ENCODE results near the gene CFAP61. TPM values are rescaled to one million over a fixed set of nuclear protein-coding genes. Genes with fewer than 3 reads are reported as not detected.

CFAP61 gene
- total RNA-seq, 1 donor from 2014 or later, result not detected

DNA sequence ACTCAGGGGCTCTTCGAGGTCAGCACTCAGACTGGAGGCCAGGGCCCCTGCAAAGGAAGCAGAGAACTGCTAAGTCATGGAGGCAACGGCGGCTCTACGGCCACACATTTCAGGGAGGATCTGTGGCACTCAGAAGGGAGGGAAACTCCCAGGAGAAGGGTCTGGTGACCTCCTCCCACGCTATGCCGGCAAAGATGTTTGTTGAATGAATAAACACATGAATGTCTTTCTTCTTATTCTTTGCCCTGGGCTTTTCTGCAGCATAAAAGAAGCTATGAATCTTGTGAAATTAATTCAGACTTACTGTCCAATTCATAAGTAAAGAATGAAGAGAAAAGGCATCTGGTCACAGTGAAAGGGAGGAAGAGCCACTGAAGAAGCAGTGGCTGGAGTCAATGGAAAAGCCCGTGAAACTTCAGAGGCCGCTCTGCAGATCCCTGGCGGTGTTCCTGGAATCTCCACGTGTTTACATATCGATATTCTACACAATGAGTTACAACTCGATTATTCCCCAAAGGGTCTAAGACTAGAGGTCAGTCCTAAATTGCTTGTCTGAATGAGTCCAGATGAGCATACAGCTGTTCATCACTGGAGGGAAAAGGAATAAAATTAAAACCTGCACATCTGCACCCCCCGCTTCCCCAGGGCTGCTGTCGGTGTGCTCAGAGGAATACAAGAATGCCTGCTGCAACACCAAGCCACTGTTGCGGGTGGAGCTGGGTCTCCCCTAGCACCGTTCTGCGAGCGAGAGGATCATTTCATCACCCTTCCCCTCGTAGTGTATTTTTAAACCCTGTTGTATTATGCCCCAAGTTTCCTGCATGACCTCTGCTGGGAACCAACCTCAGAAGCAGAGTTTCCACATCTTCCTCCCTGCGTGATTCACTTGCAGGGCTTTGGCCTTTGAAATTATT, 341.1 kb downstream of the CFAP61 start:
- no peak overlapping the region for H3K4me3 ChIP-seq (ENCODE audit: low read depth, low read length)
- no peak for DNase-seq (ENCODE audit: low read depth)
- TF ChIP-seq, protein P1, sequence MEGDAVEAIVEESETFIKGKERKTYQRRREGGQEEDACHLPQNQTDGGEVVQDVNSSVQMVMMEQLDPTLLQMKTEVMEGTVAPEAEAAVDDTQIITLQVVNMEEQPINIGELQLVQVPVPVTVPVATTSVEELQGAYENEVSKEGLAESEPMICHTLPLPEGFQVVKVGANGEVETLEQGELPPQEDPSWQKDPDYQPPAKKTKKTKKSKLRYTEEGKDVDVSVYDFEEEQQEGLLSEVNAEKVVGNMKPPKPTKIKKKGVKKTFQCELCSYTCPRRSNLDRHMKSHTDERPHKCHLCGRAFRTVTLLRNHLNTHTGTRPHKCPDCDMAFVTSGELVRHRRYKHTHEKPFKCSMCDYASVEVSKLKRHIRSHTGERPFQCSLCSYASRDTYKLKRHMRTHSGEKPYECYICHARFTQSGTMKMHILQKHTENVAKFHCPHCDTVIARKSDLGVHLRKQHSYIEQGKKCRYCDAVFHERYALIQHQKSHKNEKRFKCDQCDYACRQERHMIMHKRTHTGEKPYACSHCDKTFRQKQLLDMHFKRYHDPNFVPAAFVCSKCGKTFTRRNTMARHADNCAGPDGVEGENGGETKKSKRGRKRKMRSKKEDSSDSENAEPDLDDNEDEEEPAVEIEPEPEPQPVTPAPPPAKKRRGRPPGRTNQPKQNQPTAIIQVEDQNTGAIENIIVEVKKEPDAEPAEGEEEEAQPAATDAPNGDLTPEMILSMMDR (conservative IDR thresholded peaks at IDR 0.05; ENCODE audit: low read depth, low read length), result no peak

DNA sequence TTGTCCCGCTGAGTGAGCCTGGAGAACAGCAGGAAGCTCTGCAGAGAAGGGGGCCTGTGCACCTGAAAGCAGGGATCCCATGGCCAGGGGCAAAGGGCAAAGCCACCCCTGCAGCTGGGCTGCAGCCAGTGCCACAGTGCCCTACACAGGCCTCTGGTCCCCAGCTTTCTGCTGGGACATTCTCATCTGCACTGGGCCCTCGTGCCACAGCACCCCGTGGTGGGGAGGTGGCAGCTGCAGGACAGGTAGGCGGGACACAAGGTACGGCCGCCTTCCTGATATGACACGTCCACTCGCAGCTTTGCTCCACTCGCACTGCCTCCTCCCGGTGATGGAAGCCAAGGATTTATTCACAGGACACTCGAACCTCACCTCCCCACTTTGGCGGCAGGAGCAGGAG, 342.8 kb downstream of the CFAP61 start:
- H3K4me3 ChIP-seq (ENCODE audit: low read depth, low read length), result no peak overlapping the region
- TF ChIP-seq, protein P1 (conservative IDR thresholded peaks at IDR 0.05; ENCODE audit: low read depth, low read length), result no peak
- DNase-seq (ENCODE audit: low read depth), result no peak

DNA sequence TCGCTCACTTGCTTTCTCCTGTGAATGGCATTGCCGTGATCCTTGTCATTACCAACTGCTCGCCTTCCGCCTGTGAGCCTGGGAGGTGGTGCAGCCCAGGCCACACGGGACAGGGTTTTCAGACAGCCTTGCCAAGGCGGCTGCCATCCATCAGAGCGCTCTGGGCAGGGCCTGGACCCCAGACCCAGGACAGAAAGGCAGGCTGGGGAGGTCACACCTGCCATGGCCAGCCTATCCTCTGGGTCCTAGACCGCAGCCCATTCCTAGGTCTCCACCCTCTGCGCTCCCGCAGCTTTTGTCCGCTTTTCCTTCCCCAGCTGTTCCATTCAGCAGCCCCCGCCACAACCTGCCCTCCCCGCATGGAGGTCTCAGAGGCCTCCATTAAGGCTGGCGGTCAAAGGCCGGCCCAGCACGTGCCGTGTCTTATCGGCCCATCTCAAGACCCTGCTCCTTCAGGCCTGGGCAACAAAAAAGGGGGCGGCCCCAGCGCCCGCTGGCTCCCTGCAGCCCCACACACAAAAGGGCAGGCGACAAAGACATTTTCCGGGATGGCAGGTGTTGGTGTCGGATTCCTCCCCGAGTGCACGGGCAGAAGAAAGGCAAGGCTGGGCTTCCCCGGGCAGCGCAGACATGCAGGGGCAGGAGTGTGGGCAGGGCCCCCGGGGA, 343.7 kb downstream of the CFAP61 start:
- DNase-seq (ENCODE audit: low read depth), result no peak
- no peak overlapping the region for H3K4me3 ChIP-seq (ENCODE audit: low read depth, low read length)
- TF ChIP-seq, protein P1 (conservative IDR thresholded peaks at IDR 0.05; ENCODE audit: low read depth, low read length), result no peak

DNA sequence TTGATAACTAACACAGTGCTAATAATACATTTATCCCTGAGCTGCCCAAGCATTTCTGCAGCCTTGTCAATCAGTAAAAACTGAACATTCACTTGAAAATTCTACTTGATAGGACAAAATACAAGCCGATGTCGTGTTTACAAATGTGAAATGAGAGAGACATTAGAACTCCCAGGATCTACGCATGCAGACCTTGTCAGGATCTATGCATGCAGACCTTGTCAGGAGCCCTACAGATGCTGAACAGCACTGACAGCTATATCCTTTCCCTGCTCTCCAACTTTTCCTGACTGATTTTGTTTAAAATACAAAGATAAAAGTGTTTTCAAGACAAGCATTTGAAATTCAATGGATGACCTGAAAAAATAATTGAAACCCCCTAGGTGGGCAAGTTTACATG, 344.5 kb downstream of the CFAP61 start:
- TF ChIP-seq, protein P1 (conservative IDR thresholded peaks at IDR 0.05; ENCODE audit: low read depth, low read length), result no peak
- no peak overlapping the region for H3K4me3 ChIP-seq (ENCODE audit: low read depth, low read length)
- no peak for DNase-seq (ENCODE audit: low read depth)

DNA sequence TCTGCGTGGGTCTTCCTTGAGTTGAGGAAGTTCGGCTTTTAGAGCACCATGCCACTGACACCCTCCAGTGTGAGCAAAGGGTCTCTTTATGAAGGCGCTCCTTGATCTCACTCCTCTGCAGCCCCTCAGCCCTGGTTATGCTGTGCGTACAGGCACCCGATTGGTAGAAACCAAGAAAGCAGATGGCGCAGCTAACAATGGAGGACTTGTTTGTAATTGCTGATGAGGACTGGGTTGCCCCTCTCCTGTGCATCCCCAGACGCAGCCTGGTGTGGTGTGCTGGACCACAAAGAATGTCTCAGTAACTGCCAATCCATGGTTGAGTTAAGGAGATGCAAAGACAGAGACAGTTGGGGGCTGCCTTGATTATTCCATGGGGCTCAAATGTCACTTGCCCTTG, 345.8 kb downstream of the CFAP61 start:
- no peak overlapping the region for H3K4me3 ChIP-seq (ENCODE audit: low read depth, low read length)
- DNase-seq (ENCODE audit: low read depth), result no peak
- TF ChIP-seq, protein P1 (conservative IDR thresholded peaks at IDR 0.05; ENCODE audit: low read depth, low read length), result no peak

DNA sequence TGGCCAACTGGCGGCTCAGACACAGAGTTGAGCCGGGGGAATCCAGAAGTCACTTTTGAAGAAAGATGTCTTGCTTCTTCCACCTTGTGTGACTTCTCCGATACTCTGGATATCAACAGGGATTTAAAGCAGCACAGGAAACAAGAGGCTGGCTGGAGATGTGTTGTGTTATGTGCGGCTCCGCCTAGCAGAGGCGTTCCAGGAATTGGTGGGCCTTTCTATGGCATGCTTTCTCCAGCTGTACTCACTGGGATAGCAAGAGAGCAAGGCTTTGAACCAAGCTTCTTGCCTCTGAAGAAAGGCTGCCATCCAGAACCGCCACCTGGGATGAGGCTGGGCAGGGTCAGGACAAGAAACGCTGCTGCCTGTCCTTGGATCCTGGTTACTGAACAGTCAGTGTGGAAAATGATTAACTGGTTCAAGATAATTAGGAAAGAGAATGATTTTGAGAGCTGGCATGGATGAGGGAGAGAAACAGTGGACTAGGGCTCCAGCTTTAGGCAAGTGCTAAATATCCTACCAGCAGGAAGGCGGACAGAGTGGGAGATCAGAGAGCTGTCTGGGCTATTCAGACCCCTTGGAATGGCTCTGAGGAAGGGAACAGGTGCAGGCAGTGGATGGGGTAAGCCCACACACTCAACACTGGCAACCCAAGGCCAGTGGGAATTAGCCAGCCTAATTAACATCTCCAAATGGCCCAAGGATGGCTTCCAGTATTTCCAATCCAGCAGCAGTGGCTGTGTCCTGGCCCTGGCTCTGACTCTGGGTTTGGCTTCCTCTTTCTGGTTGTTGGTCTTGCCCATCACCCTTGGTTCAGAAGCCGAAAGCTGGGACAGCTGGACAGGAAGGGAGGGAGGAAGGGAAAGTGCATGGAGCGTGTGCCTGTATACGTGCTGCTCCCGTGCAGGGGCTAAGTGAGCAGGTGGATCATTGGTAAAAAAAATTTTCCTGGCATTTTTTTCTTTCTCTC, 347.5 kb downstream of the CFAP61 start:
- TF ChIP-seq, protein P1 (conservative IDR thresholded peaks at IDR 0.05; ENCODE audit: low read depth, low read length), result no peak
- H3K4me3 ChIP-seq (ENCODE audit: low read depth, low read length), result no peak overlapping the region
- peak; percentile 30 for DNase-seq (ENCODE audit: low read depth)

Measured in epithelial cell of proximal tubule (primary cell).